Ureter (tissue), 1 donor: ENCODE data around the gene TRMT2A. TPM values are rescaled to one million over a fixed set of nuclear protein-coding genes. Genes with fewer than 3 reads are reported as not detected.

ENCODE experiments used
- DNase-seq: peaks from one replicate; pipeline ENCODE4 v3.0.0-alpha.2; 2020; ENCODE audit warnings: low spot score
- total RNA-seq: library from RNA; stranded (reverse); gene quantifications from one replicate; pipeline ENCODE4 v1.2.4, GENCODE V29; 2023
- donor health status: DM: yes; HTN: yes; CAD: no.

TRMT2A gene
- total RNA-seq, 1 donor from 2014 or later, result 81.8 TPM

GRCh38 chr22:20118300-20119020, 1.4 kb upstream of the TRMT2A start:
- DNase-seq, result no peak

GRCh38 chr22:20117633-20118299, 740 bp upstream of the TRMT2A start:
- no peak for DNase-seq

GRCh38 chr22:20116376-20116950, 563 bp downstream of the TRMT2A start:
- no peak for DNase-seq

GRCh38 chr22:20115691-20116375, 1.2 kb downstream of the TRMT2A start, which contains the start of gene RANBP1:
Gene RANBP1, plus strand, starts transcription at chr22:20116104. Its CDS starts 81 bp downstream, at chr22:20116185.
- DNase-seq, result no peak

- no peak for DNase-seq
Measured at GRCh38 chr22:20114506-20115475, 2.2 kb downstream of the TRMT2A start.

- no peak for DNase-seq
Measured at GRCh38 chr22:20113551-20114310, 3.3 kb downstream of the TRMT2A start.

GRCh38 chr22:20112623-20113511, 4.2 kb downstream of the TRMT2A start:
- no peak for DNase-seq

GRCh38 chr22:20111689-20112622, 5.1 kb downstream of the TRMT2A start:
- no peak for DNase-seq

- DNase-seq, result no peak
Measured at GRCh38 chr22:20111045-20111688, 5.9 kb downstream of the TRMT2A start.

- DNase-seq, result no peak
Measured at GRCh38 chr22:20110359-20110985, 6.6 kb downstream of the TRMT2A start.

- no peak for DNase-seq
Measured at GRCh38 chr22:20109411-20110358, 7.3 kb downstream of the TRMT2A start.

- DNase-seq, result no peak
Measured at GRCh38 chr22:20108757-20109230, 8.2 kb downstream of the TRMT2A start.

- DNase-seq, result no peak
Measured at GRCh38 chr22:20107951-20108756, 8.9 kb downstream of the TRMT2A start.

- DNase-seq, result no peak
Measured at GRCh38 chr22:20107471-20107901, 9.5 kb downstream of the TRMT2A start.

- no peak for DNase-seq
Measured at GRCh38 chr22:20106849-20107237, 10.2 kb downstream of the TRMT2A start.
